ENCODE results near the gene STPG1.

STPG1 gene

GRCh38 chr1:24443241-24443656, 29.7 kb upstream of the STPG1 start:
- no peaks in the 10 kb centered on the region for H3K9me3 ChIP-seq
- peaks cover 0 to 20% (median 0%) of the 10 kb centered on the region in 3 donors for H3K36me3 ChIP-seq
- peaks cover 0 to 13% of the 10 kb centered on the region in 2 donors for H3K27me3 ChIP-seq
- no peak for TF ChIP-seq CTCF (IDR thresholded peaks at IDR 0.05)
- no peak for DNase-seq
- H3K4me3 ChIP-seq = no peak overlapping the region
- no peak overlapping the region for H3K27ac ChIP-seq
- peaks cover 0 to 3% (median 0%) of the 10 kb centered on the region in 4 donors for H3K4me1 ChIP-seq
- intact Hi-C loops (cut with DNase I; ENCODE audit: low total_unique reads) = no loop called here

- H3K27me3 ChIP-seq = peaks cover 0 to 17% of the 10 kb centered on the region in 2 donors
- no peaks in the 10 kb centered on the region for H3K9me3 ChIP-seq
- DNase-seq = no peak
- no peak for TF ChIP-seq CTCF (IDR thresholded peaks at IDR 0.05)
- no peak overlapping the region for H3K4me3 ChIP-seq
- peaks cover 0 to 7% (median 0%) of the 10 kb centered on the region in 4 donors for H3K4me1 ChIP-seq
- intact Hi-C loops (cut with DNase I; ENCODE audit: low total_unique reads) = no loop called here
- H3K36me3 ChIP-seq = peaks cover 0 to 20% (median 0%) of the 10 kb centered on the region in 3 donors
- no peak overlapping the region for H3K27ac ChIP-seq
These were observed 29.2 kb upstream of the STPG1 start for GRCh38 chr1:24442764-24443163.

GRCh38 chr1:24441996-24442668, 28.6 kb upstream of the STPG1 start:
- no peaks in the 10 kb centered on the region for H3K9me3 ChIP-seq
- peaks cover 0 to 13% (median 0%) of the 10 kb centered on the region in 4 donors for H3K4me1 ChIP-seq
- DNase-seq = no peak
- intact Hi-C loops (cut with DNase I; ENCODE audit: low total_unique reads) = no loop called here
- peaks cover 0 to 17% of the 10 kb centered on the region in 2 donors for H3K27me3 ChIP-seq
- no peak overlapping the region for H3K4me3 ChIP-seq
- no peak for TF ChIP-seq CTCF (IDR thresholded peaks at IDR 0.05)
- H3K36me3 ChIP-seq = peaks cover 0 to 20% (median 0%) of the 10 kb centered on the region in 3 donors
- H3K27ac ChIP-seq = no peak overlapping the region

- no peak overlapping the region for H3K4me3 ChIP-seq
- peaks cover 0 to 13% (median 0%) of the 10 kb centered on the region in 4 donors for H3K4me1 ChIP-seq
- DNase-seq = no peak
- no peak overlapping the region for H3K27ac ChIP-seq
- H3K27me3 ChIP-seq = peaks cover 0 to 17% of the 10 kb centered on the region in 2 donors
- H3K9me3 ChIP-seq = no peaks in the 10 kb centered on the region
- no peak for TF ChIP-seq CTCF (IDR thresholded peaks at IDR 0.05)
- H3K36me3 ChIP-seq = peaks cover 0 to 14% (median 0%) of the 10 kb centered on the region in 3 donors
- intact Hi-C loops (cut with DNase I; ENCODE audit: low total_unique reads) = no loop called here
These were observed 27.9 kb upstream of the STPG1 start for GRCh38 chr1:24441480-24441879.

- no peak for TF ChIP-seq CTCF (IDR thresholded peaks at IDR 0.05)
- Histone ChIP-seq H3K27me3 (peaks cover 0 to 17% of the 10 kb centered on the region in 2 donors), H3K27ac (no peak overlapping the region), H3K9me3 (no peaks in the 10 kb centered on the region), H3K4me1 (peaks cover 0 to 13% (median 0%) of the 10 kb centered on the region in 4 donors), H3K4me3 (no peak overlapping the region), H3K36me3 (peaks cover 0 to 14% (median 0%) of the 10 kb centered on the region in 3 donors)
- DNase-seq = no peak
- intact Hi-C loops (cut with DNase I; ENCODE audit: low total_unique reads) = no loop called here
These were observed 26.9 kb upstream of the STPG1 start for GRCh38 chr1:24440436-24440835.

Data from tibial artery (tissue), 4 donors.